PC-9 (cell line): Measurements from ENCODE around the gene MOK. TPM values are rescaled to one million over a fixed set of nuclear protein-coding genes. Genes with fewer than 3 reads are reported as not detected.

Source experiments
- BruUV-seq: library from RNA; stranded (reverse); fragments of 400-500 nt; replicated peaks from 2 replicates; lab custom pipeline; 2021; lab: Mats Ljungman, UMichigan
- CTCF ChIA-PET: fragments of 300-600 bp; sonication (Branson Sonifier 250); formaldehyde crosslinking; loops from one replicate; lab custom pipeline; 2022; ENCODE audit warnings: antibody characterized with exemption; lab: Charles Lee
- POLR2A ChIA-PET: fragments of 300-600 bp; sonication (Branson Sonifier 250); formaldehyde crosslinking; loops from one replicate; lab custom pipeline; 2022; ENCODE audit warnings: antibody characterized with exemption; ENCODE audit not compliant: unreplicated experiment; lab: Charles Lee
- DNase-seq, 2 experiments: peaks; one replicate each; pipeline versions ENCODE4 v3.0.0 to v3.0.0-alpha.2; 2015 to 2022; ENCODE audit warnings: mixed read lengths in 1 of 2
- H2AFZ ChIP-seq: fragments of 200-600 bp; sonication (generic); 2 replicates; pipeline ENCODE4 v1.8.1; 2017; ENCODE audit warnings: antibody characterized with exemption
- H3F3A ChIP-seq: fragments of 200-600 bp; sonication (generic); 2 replicates; pipeline ENCODE4 v1.8.1; 2017; ENCODE audit warnings: antibody characterized with exemption, mild to moderate bottlenecking, low read depth; ENCODE audit not compliant: insufficient read depth
- H3K27ac ChIP-seq: fragments of 200-600 bp; sonication (generic); 2 replicates; pipeline ENCODE4 v1.6.1; 2016; ENCODE audit warnings: mixed run types
- H3K27me3 ChIP-seq: fragments of 200-600 bp; sonication (generic); 2 replicates; pipeline ENCODE4 v1.6.1; 2016; ENCODE audit warnings: low read depth, mixed run types; ENCODE audit not compliant: insufficient read depth
- H3K36me3 ChIP-seq: fragments of 200-600 bp; sonication (generic); 2 replicates; pipeline ENCODE4 v1.6.1; 2016; ENCODE audit warnings: low read depth, mixed run types
- H3K4me1 ChIP-seq: fragments of 200-600 bp; sonication (generic); replicated peaks from 2 replicates; pipeline ENCODE4 v1.6.1; 2016; ENCODE audit warnings: mixed run types; ENCODE audit not compliant: insufficient read depth
- H3K4me2 ChIP-seq: fragments of 200-600 bp; sonication (generic); 2 replicates; pipeline ENCODE4 v1.6.1; 2017; ENCODE audit warnings: mixed run types
- H3K4me3 ChIP-seq: fragments of 200-600 bp; sonication (generic); 2 replicates; pipeline ENCODE4 v1.6.1; 2016; ENCODE audit warnings: mixed run types
- H3K79me2 ChIP-seq: fragments of 200-600 bp; sonication (generic); 2 replicates; pipeline ENCODE4 v1.6.1; 2017; ENCODE audit warnings: low read depth, mixed run types
- H3K9me2 ChIP-seq: fragments of 200-600 bp; sonication (generic); 2 replicates; pipeline ENCODE4 v1.8.1; 2017; ENCODE audit warnings: mild to moderate bottlenecking; ENCODE audit not compliant: insufficient read depth
- H3K9me3 ChIP-seq: fragments of 200-600 bp; sonication (generic); 2 replicates; pipeline ENCODE4 v1.8.1; 2016; ENCODE audit warnings: low read depth; ENCODE audit not compliant: insufficient read depth
- H4K20me1 ChIP-seq: fragments of 200-600 bp; sonication (generic); 2 replicates; pipeline ENCODE4 v1.8.1; 2017; ENCODE audit not compliant: insufficient read depth
- CTCF ChIP-seq: fragments of 200-600 bp; sonication (generic); conservative IDR thresholded peaks from 2 replicates; pipeline ENCODE4 v1.6.1; 2017; ENCODE audit warnings: mixed run types, antibody characterized with exemption, mild to moderate bottlenecking, moderate library complexity
- EZH2 ChIP-seq: fragments of 200-600 bp; sonication (generic); IDR thresholded peaks from 2 replicates; pipeline ENCODE4 v1.8.0; 2017; ENCODE audit warnings: antibody characterized with exemption, low read depth
- intact Hi-C: fragments of 100-400 bp; cut with micrococcal nuclease; formaldehyde crosslinking; loops from one replicate; pipeline ENCODE4 v1.10.0; 2022; ENCODE audit not compliant: unreplicated experiment
- total RNA-seq: library from RNA; stranded (reverse); gene quantifications from 2 replicates; pipeline ENCODE4 v1.2.3, GENCODE V29; 2021

The MOK gene
- total RNA-seq, 1 experiment from 2014 or later = 74.3 TPM

- ChIA-PET POLR2A (no interaction called here), CTCF (interaction anchor here (1.6 kb wide), 1 partner anchor 122 kb away, joined by 3 read pairs; no protein-coding TSS in a partner anchor)
- no peak overlapping the region for H2AFZ ChIP-seq
- no peak overlapping the region for H3K4me3 ChIP-seq
- TF ChIP-seq CTCF (no peak), EZH2 (no peak)
- H3K27ac ChIP-seq = no peak overlapping the region
- no TSS peak for BruUV-seq
- H3K79me2 ChIP-seq = peaks cover 23% of the 10 kb centered on the region
- no peak overlapping the region for H3K4me2 ChIP-seq
- intact Hi-C loops = loop anchor here (2.0 to 5.0 kb wide), 3 partner anchors 81 to 258 kb away; partner anchors contain the start of genes DYNC1H1 and WDR20
- no peaks in the 10 kb centered on the region for H3K27me3 ChIP-seq
- peaks cover 27% of the 10 kb centered on the region for H3F3A ChIP-seq
- H3K4me1 ChIP-seq = peaks cover 19% of the 10 kb centered on the region
- peaks cover 4% of the 10 kb centered on the region; the same call in 1 of the 2 replicates for H3K36me3 ChIP-seq
- DNase-seq = no peak
- H3K9me2 ChIP-seq = no peaks in the 10 kb centered on the region
- H3K9me3 ChIP-seq = no peaks in the 10 kb centered on the region
- peaks cover 5% of the 10 kb centered on the region; the same call in 1 of the 2 replicates for H4K20me1 ChIP-seq
Observed at GRCh38 chr14:102220031-102220430, 84.9 kb downstream of the MOK start.

- no TSS peak for BruUV-seq
- Histone ChIP-seq H3K79me2 (peaks cover 23% of the 10 kb centered on the region), H3K27me3 (no peaks in the 10 kb centered on the region), H3K4me2 (no peak overlapping the region), H3F3A (peaks cover 20% of the 10 kb centered on the region; the same call in 1 of the 2 replicates), H3K27ac (no peak overlapping the region), H4K20me1 (peaks cover 10% of the 10 kb centered on the region; the same call in 1 of the 2 replicates), H3K9me3 (no peaks in the 10 kb centered on the region), H3K4me3 (no peak overlapping the region), H3K9me2 (no peaks in the 10 kb centered on the region), H2AFZ (no peak overlapping the region), H3K36me3 (peaks cover 4% of the 10 kb centered on the region; the same call in 1 of the 2 replicates), H3K4me1 (peaks cover 19% of the 10 kb centered on the region)
- no peak for TF ChIP-seq EZH2
- no peak for TF ChIP-seq CTCF
- intact Hi-C loops = no loop called here
- POLR2A ChIA-PET = no interaction called here
- CTCF ChIA-PET = no interaction called here
- no peak for DNase-seq
Observed at GRCh38 chr14:102219316-102219715, 85.6 kb downstream of the MOK start.

GRCh38 chr14:102218688-102219087 is 86.3 kb downstream of the MOK start:
- peaks cover 3% of the 10 kb centered on the region; the same call in 1 of the 2 replicates for H3K36me3 ChIP-seq
- TF ChIP-seq EZH2 = no peak
- no peak for TF ChIP-seq CTCF
- DNase-seq = no peak
- H3K4me1 ChIP-seq = peaks cover 19% of the 10 kb centered on the region
- H3K4me2 ChIP-seq = no peak overlapping the region
- H3K9me3 ChIP-seq = no peaks in the 10 kb centered on the region
- H3K27ac ChIP-seq = no peak overlapping the region
- peaks cover 23% of the 10 kb centered on the region for H3K79me2 ChIP-seq
- intact Hi-C loops = no loop called here
- no peaks in the 10 kb centered on the region for H3K27me3 ChIP-seq
- ChIA-PET CTCF (interaction anchor here (0.8 kb wide), 1 partner anchor 9 kb away, joined by 3 read pairs; no protein-coding TSS in a partner anchor), POLR2A (no interaction called here)
- peaks cover 20% of the 10 kb centered on the region; the same call in 1 of the 2 replicates for H3F3A ChIP-seq
- no peak overlapping the region for H2AFZ ChIP-seq
- no peak overlapping the region for H3K4me3 ChIP-seq
- H3K9me2 ChIP-seq = no peaks in the 10 kb centered on the region
- peaks cover 10% of the 10 kb centered on the region; the same call in 1 of the 2 replicates for H4K20me1 ChIP-seq
- no TSS peak for BruUV-seq
